HG03175 (cell line): ENCODE results near the gene STAM.

Experiments
- ATAC-seq: cut with Tn5 transposase; IDR thresholded peaks from one replicate; pipeline ENCODE4 v1.9.1; 2021; ENCODE audit warnings: mild to moderate bottlenecking, moderate library complexity; ENCODE audit not compliant: unreplicated experiment

The STAM gene

GRCh38 chr10:17758200-17758599 lies 114.2 kb downstream of the STAM start:
- ATAC-seq, result no peak

DNA sequence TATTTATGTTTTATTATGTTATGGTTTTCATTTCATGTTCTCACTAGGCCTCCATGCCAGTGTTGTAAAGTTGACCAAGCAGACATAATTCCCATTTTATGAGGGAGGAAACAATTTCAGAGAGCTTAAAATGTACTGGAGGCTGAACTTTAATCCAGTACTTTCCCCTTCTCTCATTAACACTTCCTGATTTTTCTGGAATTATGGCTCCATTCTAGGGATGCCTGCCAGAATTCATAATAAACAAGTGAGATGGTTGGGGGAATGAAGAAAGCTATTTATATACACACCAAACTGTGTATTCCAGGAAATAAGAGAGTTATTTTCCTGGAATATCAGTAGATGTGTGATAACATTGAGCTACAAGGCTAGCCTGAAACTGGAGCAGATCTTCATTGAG lies 114.9 kb downstream of the STAM start:
- no peak for ATAC-seq

GRCh38 chr10:17764142-17764541 lies 120.2 kb downstream of the STAM start:
- no peak for ATAC-seq

GRCh38 chr10:17765602-17766001 lies 121.7 kb downstream of the STAM start:
- ATAC-seq, result no peak
